Parathyroid adenoma (tissue), 2 donors: ENCODE results near the gene WDR4.
"Not testable (repeated sequence)": the region's sequence is repeated elsewhere in the genome, so short reads cannot be mapped to it uniquely, and the experiment has no call there.

Experiments
- H2AFZ ChIP-seq: fragments of 300-600 bp; sonication (generic); one replicate; pipeline ENCODE4 v1.7.0; 2017; ENCODE audit warnings: antibody characterized with exemption, mild to moderate bottlenecking
- H3K27ac ChIP-seq: fragments of 300-600 bp; sonication (generic); one replicate; pipeline ENCODE4 v1.7.0; 2017
- H3K27me3 ChIP-seq: fragments of 300-600 bp; sonication (generic); one replicate; pipeline ENCODE4 v1.7.0; 2017; ENCODE audit warnings: low read length; ENCODE audit not compliant: control insufficient read depth, insufficient read depth
- H3K36me3 ChIP-seq: fragments of 300-600 bp; sonication (generic); one replicate; pipeline ENCODE4 v1.7.0; 2017; ENCODE audit warnings: low read length; ENCODE audit not compliant: control insufficient read depth, insufficient read depth
- H3K4me1 ChIP-seq: fragments of 300-600 bp; sonication (generic); one replicate; pipeline ENCODE4 v1.7.0; 2017; ENCODE audit warnings: control low read depth
- H3K4me2 ChIP-seq: fragments of 300-600 bp; sonication (generic); one replicate; pipeline ENCODE4 v1.7.0; 2017; ENCODE audit warnings: low read length
- H3K4me3 ChIP-seq: fragments of 300-600 bp; sonication (generic); one replicate; pipeline ENCODE4 v1.7.0; 2017; ENCODE audit warnings: low read depth, low read length
- H3K79me2 ChIP-seq: fragments of 300-600 bp; sonication (generic); one replicate; pipeline ENCODE4 v1.7.0; 2017; ENCODE audit warnings: control low read depth
- H3K9ac ChIP-seq: fragments of 300-600 bp; sonication (generic); one replicate; pipeline ENCODE4 v1.7.0; 2017; ENCODE audit warnings: mild to moderate bottlenecking
- H3K9me3 ChIP-seq: fragments of 300-600 bp; sonication (generic); one replicate; pipeline ENCODE4 v1.7.0; 2017; ENCODE audit warnings: low read length; ENCODE audit not compliant: control insufficient read depth
- TF ChIP-seq, protein P1 (sequence below): fragments of 300-600 bp; sonication (generic); IDR thresholded peaks from one replicate; pipeline ENCODE4 v1.7.0; 2017; ENCODE audit warnings: antibody characterized with exemption, mild to moderate bottlenecking
- donor health status: primary hyperparathyroidism.

Gene WDR4

DNA sequence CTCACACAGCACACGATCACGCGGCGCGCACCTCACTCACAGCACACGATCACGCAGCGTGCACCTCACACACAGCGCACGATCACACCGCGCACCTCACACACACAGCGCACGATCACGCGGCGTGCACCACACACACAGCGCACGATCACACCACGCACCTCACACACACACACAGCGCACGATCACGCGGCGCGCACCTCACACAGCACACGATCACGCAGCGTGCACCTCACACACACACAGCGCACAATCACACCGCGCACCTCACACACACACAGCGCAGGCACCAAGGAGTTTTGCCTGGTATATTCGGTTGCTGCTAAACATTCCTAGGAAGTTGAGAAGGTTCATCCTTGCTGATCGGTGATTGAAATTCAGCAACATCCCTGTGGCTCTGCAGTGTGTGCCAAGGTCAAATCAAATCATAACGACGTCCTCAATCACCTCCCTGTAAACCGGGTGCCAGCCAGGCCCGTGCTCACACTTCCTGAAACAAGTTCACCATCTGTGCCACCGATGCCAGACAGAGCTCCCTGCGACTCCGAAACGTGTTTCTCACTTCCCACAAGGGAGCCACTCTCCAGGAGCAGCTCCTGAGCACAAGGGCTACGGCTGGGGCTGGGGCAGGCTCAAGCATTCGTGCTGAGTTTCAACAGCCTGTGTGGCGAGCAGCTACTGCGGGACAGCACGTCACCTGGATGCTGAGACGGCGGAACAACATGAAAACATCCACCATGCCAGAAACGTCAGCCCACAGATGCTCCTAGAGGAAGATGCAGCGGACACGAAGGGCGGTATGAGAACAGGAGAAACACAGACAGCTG, 30.2 kb downstream of the WDR4 start:
- no peak overlapping the region for H3K4me3 ChIP-seq
- TF ChIP-seq, protein P1, sequence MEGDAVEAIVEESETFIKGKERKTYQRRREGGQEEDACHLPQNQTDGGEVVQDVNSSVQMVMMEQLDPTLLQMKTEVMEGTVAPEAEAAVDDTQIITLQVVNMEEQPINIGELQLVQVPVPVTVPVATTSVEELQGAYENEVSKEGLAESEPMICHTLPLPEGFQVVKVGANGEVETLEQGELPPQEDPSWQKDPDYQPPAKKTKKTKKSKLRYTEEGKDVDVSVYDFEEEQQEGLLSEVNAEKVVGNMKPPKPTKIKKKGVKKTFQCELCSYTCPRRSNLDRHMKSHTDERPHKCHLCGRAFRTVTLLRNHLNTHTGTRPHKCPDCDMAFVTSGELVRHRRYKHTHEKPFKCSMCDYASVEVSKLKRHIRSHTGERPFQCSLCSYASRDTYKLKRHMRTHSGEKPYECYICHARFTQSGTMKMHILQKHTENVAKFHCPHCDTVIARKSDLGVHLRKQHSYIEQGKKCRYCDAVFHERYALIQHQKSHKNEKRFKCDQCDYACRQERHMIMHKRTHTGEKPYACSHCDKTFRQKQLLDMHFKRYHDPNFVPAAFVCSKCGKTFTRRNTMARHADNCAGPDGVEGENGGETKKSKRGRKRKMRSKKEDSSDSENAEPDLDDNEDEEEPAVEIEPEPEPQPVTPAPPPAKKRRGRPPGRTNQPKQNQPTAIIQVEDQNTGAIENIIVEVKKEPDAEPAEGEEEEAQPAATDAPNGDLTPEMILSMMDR = no peak
- H2AFZ ChIP-seq = no peak overlapping the region
- H3K9ac ChIP-seq = no peak overlapping the region
- no peak overlapping the region for H3K4me2 ChIP-seq
- H3K27me3 ChIP-seq = no peaks in the 10 kb centered on the region
- H3K36me3 ChIP-seq = no peaks in the 10 kb centered on the region
- no peaks in the 10 kb centered on the region for H3K4me1 ChIP-seq
- H3K79me2 ChIP-seq = no peaks in the 10 kb centered on the region
- H3K27ac ChIP-seq = no peak overlapping the region
- no peaks in the 10 kb centered on the region for H3K9me3 ChIP-seq

DNA sequence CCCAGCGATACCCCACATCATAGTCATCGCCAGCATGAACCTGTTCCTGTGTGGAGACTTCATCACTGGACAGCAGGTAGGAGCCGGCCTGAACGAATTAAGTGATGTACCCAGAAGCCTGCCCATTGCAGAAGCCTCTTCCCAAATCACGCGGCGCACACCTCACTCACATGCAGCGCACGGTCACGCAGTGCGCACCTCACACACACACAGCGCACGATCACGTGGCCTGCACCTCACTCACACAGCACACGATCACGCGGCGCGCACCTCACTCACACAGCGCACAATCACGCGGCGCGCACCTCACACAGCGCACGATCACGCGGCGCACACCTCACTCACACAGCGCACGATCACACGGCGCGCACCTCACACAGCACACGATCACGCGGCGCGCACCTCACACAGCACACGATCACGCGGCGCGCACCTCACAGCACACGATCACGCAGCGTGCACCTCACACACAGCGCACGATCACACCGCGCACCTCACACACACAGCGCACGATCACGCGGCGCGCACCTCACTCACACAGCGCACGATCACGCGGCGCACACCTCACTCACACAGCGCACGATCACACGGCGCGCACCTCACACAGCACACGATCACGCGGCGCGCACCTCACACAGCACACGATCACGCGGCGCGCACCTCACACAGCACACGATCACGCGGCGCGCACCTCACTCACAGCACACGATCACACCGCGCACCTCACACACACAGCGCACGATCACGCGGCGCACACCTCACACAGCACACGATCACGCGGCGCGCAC, 31.0 kb downstream of the WDR4 start:
- not testable (repeated sequence) for H3K4me1 ChIP-seq, H3K4me3 ChIP-seq, H2AFZ ChIP-seq, H3K27me3 ChIP-seq, H3K9ac ChIP-seq, H3K4me2 ChIP-seq, H3K27ac ChIP-seq, H3K79me2 ChIP-seq, H3K9me3 ChIP-seq, H3K36me3 ChIP-seq

DNA sequence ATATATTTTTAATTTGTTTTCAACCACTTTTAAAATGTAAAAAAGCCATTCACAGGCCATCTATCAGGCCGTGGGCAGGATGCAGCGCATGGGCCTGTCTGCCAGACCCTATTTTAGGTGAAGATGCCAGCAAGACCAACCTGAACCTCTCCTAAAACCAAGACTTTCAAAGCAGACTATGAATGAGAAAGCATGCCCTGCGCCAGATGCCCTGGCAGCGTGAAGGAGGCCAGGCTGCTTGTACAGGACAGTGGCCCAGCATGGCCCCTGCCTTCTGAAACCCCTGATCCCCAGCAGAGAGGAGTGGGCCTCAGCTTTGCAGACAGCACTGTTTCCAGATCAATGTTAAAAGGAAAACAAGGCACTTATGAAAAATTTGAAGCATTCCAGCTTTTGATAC, 31.6 kb downstream of the WDR4 start:
- Histone ChIP-seq H3K36me3 (no peaks in the 10 kb centered on the region), H3K4me2 (no peak overlapping the region), H2AFZ (no peak overlapping the region), H3K27ac (no peak overlapping the region), H3K27me3 (no peaks in the 10 kb centered on the region), H3K79me2 (no peaks in the 10 kb centered on the region), H3K9ac (no peak overlapping the region), H3K4me1 (no peaks in the 10 kb centered on the region), H3K4me3 (no peak overlapping the region), H3K9me3 (no peaks in the 10 kb centered on the region)
- TF ChIP-seq, protein P1 = no peak

DNA sequence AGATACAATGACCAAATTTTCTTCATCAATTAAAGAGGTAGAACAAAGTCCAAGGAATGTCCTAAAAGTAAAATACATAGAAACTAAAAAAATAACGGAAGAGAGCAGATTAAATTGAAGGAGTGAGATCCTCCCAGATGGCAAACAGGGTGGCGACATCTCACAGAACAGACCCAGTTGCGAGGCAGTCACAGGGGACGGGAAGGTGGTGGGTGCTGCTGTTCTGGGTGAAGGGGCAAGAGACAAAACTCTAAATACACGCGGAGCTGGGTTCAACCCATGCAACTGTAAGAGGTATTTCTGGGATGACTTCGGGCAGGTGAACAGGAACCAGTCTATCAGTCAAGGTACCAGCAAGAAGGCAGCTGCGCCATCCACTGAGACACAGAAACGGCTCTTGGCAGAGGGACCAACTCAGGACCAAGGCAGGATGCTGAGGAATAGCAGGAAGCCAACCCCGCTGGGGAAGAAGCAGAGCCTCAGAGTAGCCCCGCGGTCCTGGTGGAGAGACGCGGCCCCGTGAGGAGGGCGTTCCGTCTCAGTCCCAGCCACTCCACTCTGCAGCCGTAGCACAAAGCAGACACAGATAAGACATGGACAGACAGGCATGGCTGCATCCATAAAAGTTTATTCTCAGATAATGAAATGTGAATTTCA, 32.2 kb downstream of the WDR4 start:
- H3K36me3 ChIP-seq = no peaks in the 10 kb centered on the region
- TF ChIP-seq, protein P1 = no peak
- H3K9me3 ChIP-seq = no peaks in the 10 kb centered on the region
- no peak overlapping the region for H3K9ac ChIP-seq
- H3K4me1 ChIP-seq = no peaks in the 10 kb centered on the region
- H3K4me2 ChIP-seq = no peak overlapping the region
- H3K79me2 ChIP-seq = no peaks in the 10 kb centered on the region
- H3K27ac ChIP-seq = no peak overlapping the region
- H2AFZ ChIP-seq = no peak overlapping the region
- no peak overlapping the region for H3K4me3 ChIP-seq
- H3K27me3 ChIP-seq = no peaks in the 10 kb centered on the region

DNA sequence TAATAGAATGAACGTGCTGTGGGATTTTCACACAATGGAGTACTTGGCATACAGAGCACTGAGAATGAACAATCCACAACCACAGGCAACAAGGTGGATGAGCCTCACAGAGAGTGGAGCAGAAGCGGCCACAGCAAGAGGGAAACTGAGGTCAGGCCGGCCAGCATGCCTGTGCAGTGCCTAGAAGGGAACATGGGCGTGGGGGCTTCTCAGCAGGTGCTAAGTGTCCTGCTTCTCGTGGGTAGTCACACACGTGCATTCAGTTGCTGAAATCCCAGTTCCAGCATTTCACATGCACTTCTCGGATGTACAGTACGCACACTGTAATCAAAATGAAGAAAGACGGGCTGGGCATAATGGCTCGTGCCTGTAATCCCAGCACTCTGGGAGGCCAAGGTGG, 33.1 kb downstream of the WDR4 start:
- Histone ChIP-seq H3K9ac (no peak overlapping the region), H3K4me2 (no peak overlapping the region), H3K27me3 (no peaks in the 10 kb centered on the region), H3K4me1 (no peaks in the 10 kb centered on the region), H3K79me2 (no peaks in the 10 kb centered on the region), H3K27ac (no peak overlapping the region), H3K36me3 (no peaks in the 10 kb centered on the region), H3K9me3 (no peaks in the 10 kb centered on the region), H3K4me3 (no peak overlapping the region), H2AFZ (no peak overlapping the region)
- TF ChIP-seq, protein P1 = no peak
